MM.1S (cell line): ENCODE data around the gene MYBPC2.

Experiments
- CTCF ChIP-seq: fragments of 300-600 bp; sonication (generic); IDR thresholded peaks from 2 replicates; pipeline ENCODE4 v1.5.1; 2016; ENCODE audit warnings: antibody characterized with exemption, low read length, mixed read lengths
- EZH2 ChIP-seq: fragments of 300-600 bp; sonication (generic); optimal IDR thresholded peaks from 2 replicates; pipeline ENCODE3; 2017; ENCODE audit warnings: low read depth, mild to moderate bottlenecking, antibody characterized with exemption, low read length, mixed read lengths

- TF ChIP-seq CTCF (no peak), EZH2 (no peak)
Measured at GRCh38 chr19:50513746-50514345, 81.2 kb downstream of the MYBPC2 start, which contains the start of gene ASPDH.
